Measurements from ENCODE around the gene PITPNM3.

Gene PITPNM3

GRCh38 chr17:6523809-6524355 lies 32.5 kb downstream of the PITPNM3 start:
- Histone ChIP-seq H4K20me1 (ENCODE audit: insufficient read depth, low read length, poor library complexity, severe bottlenecking) (no peaks in the 10 kb centered on the region), H3K27me3 (ENCODE audit: insufficient read depth, low read length, poor library complexity, severe bottlenecking) (no peaks in the 10 kb centered on the region), H2AFZ (ENCODE audit: low read length) (no peak overlapping the region), H3F3A (ENCODE audit: low read depth) (no peaks in the 10 kb centered on the region), H3K4me1 (ENCODE audit: insufficient read depth, low read length, poor library complexity, severe bottlenecking) (no peaks in the 10 kb centered on the region), H3K9ac (ENCODE audit: low read depth, low read length, poor library complexity, severe bottlenecking) (no peak overlapping the region), H3K4me3 (ENCODE audit: low read length, poor library complexity, severe bottlenecking) (no peak overlapping the region), H3K9me3 (ENCODE audit: insufficient read depth, low read depth, low read length) (no peaks in the 10 kb centered on the region), H3K79me2 (ENCODE audit: insufficient read depth, low read length) (no peaks in the 10 kb centered on the region), H3K36me3 (ENCODE audit: insufficient read depth, low read length) (no peaks in the 10 kb centered on the region), H3K9me2 (replicated peaks; ENCODE audit: low read depth, low read length) (no peaks in the 10 kb centered on the region), H3K4me2 (ENCODE audit: low read depth, low read length, poor library complexity, severe bottlenecking) (no peak overlapping the region)
- no peak for TF ChIP-seq CTCF (conservative IDR thresholded peaks at IDR 0.05; ENCODE audit: low read length)
- TF ChIP-seq EZH2phosphoT487 (IDR thresholded peaks at IDR 0.05; ENCODE audit: borderline replicate concordance), result no peak

GRCh38 chr17:6523330-6523729 lies 33.0 kb downstream of the PITPNM3 start:
- TF ChIP-seq CTCF (conservative IDR thresholded peaks at IDR 0.05; ENCODE audit: low read length) (no peak), EZH2phosphoT487 (IDR thresholded peaks at IDR 0.05; ENCODE audit: borderline replicate concordance) (no peak)
- Histone ChIP-seq H2AFZ (ENCODE audit: low read length) (no peak overlapping the region), H4K20me1 (ENCODE audit: insufficient read depth, low read length, poor library complexity, severe bottlenecking) (no peaks in the 10 kb centered on the region), H3F3A (ENCODE audit: low read depth) (no peaks in the 10 kb centered on the region), H3K4me1 (ENCODE audit: insufficient read depth, low read length, poor library complexity, severe bottlenecking) (no peaks in the 10 kb centered on the region), H3K79me2 (ENCODE audit: insufficient read depth, low read length) (no peaks in the 10 kb centered on the region), H3K9ac (ENCODE audit: low read depth, low read length, poor library complexity, severe bottlenecking) (no peak overlapping the region), H3K36me3 (ENCODE audit: insufficient read depth, low read length) (no peaks in the 10 kb centered on the region), H3K4me3 (ENCODE audit: low read length, poor library complexity, severe bottlenecking) (no peak overlapping the region), H3K9me3 (ENCODE audit: insufficient read depth, low read depth, low read length) (no peaks in the 10 kb centered on the region), H3K4me2 (ENCODE audit: low read depth, low read length, poor library complexity, severe bottlenecking) (no peak overlapping the region), H3K27me3 (ENCODE audit: insufficient read depth, low read length, poor library complexity, severe bottlenecking) (no peaks in the 10 kb centered on the region), H3K9me2 (replicated peaks; ENCODE audit: low read depth, low read length) (no peaks in the 10 kb centered on the region)

GRCh38 chr17:6521586-6521985 lies 34.8 kb downstream of the PITPNM3 start:
- Histone ChIP-seq H3K4me1 (ENCODE audit: insufficient read depth, low read length, poor library complexity, severe bottlenecking) (no peaks in the 10 kb centered on the region), H3K4me3 (ENCODE audit: low read length, poor library complexity, severe bottlenecking) (no peak overlapping the region), H3K36me3 (ENCODE audit: insufficient read depth, low read length) (no peaks in the 10 kb centered on the region), H2AFZ (ENCODE audit: low read length) (no peak overlapping the region), H3K4me2 (ENCODE audit: low read depth, low read length, poor library complexity, severe bottlenecking) (no peak overlapping the region), H3K27me3 (ENCODE audit: insufficient read depth, low read length, poor library complexity, severe bottlenecking) (no peaks in the 10 kb centered on the region), H3F3A (ENCODE audit: low read depth) (no peaks in the 10 kb centered on the region), H3K9me2 (replicated peaks; ENCODE audit: low read depth, low read length) (no peaks in the 10 kb centered on the region), H3K9ac (ENCODE audit: low read depth, low read length, poor library complexity, severe bottlenecking) (no peak overlapping the region), H3K79me2 (ENCODE audit: insufficient read depth, low read length) (no peaks in the 10 kb centered on the region), H4K20me1 (ENCODE audit: insufficient read depth, low read length, poor library complexity, severe bottlenecking) (no peaks in the 10 kb centered on the region), H3K9me3 (ENCODE audit: insufficient read depth, low read depth, low read length) (no peaks in the 10 kb centered on the region)
- no peak for TF ChIP-seq CTCF (conservative IDR thresholded peaks at IDR 0.05; ENCODE audit: low read length)
- no peak for TF ChIP-seq EZH2phosphoT487 (IDR thresholded peaks at IDR 0.05; ENCODE audit: borderline replicate concordance)

All from Loucy (cell line).